Erythroblast (primary cell): Measurements from ENCODE around the gene WIPF2.

ENCODE experiments used
- DNase-seq, 2 experiments: peaks; one replicate each; lab custom pipeline; 2025; lab: John Stamatoyannopoulos, UW
- GATA1 ChIP-seq: IDR thresholded peaks from 2 replicates; pipeline ENCODE4 v1.6.1; 2011; ENCODE audit warnings: low read depth, mild to moderate bottlenecking, control low read depth, low read length, moderate library complexity
- POLR2A ChIP-seq: IDR thresholded peaks from 2 replicates; pipeline ENCODE4 v1.6.1; 2011; ENCODE audit warnings: mild to moderate bottlenecking, low read length

The WIPF2 gene

GRCh38 chr17:40248507-40248906, 29.4 kb downstream of the WIPF2 start:
- DNase-seq: no peak
- TF ChIP-seq POLR2A: no peak
- TF ChIP-seq GATA1: no peak

- DNase-seq: peak in 1 of 2 experiments; percentile 9
- TF ChIP-seq POLR2A (no peak), GATA1 (no peak)
These were observed 32.5 kb downstream of the WIPF2 start for GRCh38 chr17:40251576-40251975.

GRCh38 chr17:40253565-40253964, 34.5 kb downstream of the WIPF2 start:
- TF ChIP-seq GATA1 (no peak), POLR2A (no peak)
- no peak for DNase-seq

GRCh38 chr17:40259505-40259904, 40.4 kb downstream of the WIPF2 start:
- DNase-seq: no peak
- TF ChIP-seq GATA1 (no peak), POLR2A (no peak)

- no peak for TF ChIP-seq GATA1
- TF ChIP-seq POLR2A: no peak
- DNase-seq: no peak
These were observed 41.4 kb downstream of the WIPF2 start for GRCh38 chr17:40260528-40260927.

GRCh38 chr17:40264458-40265185, 45.5 kb downstream of the WIPF2 start:
- no peak for TF ChIP-seq POLR2A
- TF ChIP-seq GATA1: no peak
- DNase-seq: no peak

GRCh38 chr17:40265337-40265736, 46.2 kb downstream of the WIPF2 start:
- DNase-seq: peak; percentile 38 to 62
- no peak for TF ChIP-seq POLR2A
- no peak for TF ChIP-seq GATA1

- no peak for DNase-seq
- no peak for TF ChIP-seq GATA1
- TF ChIP-seq POLR2A: no peak
These were observed 47.8 kb downstream of the WIPF2 start for GRCh38 chr17:40266882-40267281.

- TF ChIP-seq POLR2A: no peak
- TF ChIP-seq GATA1: no peak
- no peak for DNase-seq
These were observed 49.1 kb downstream of the WIPF2 start for GRCh38 chr17:40268141-40268712.

- no peak for TF ChIP-seq GATA1
- no peak for TF ChIP-seq POLR2A
These were observed 59.3 kb downstream of the WIPF2 start for GRCh38 chr17:40278414-40278813.

GRCh38 chr17:40279402-40279801, 60.3 kb downstream of the WIPF2 start:
- no peak for TF ChIP-seq POLR2A
- no peak for TF ChIP-seq GATA1
- no peak for DNase-seq

More at GRCh38 chr17:40278414-40278813, 59.3 kb downstream of the WIPF2 start:
- no peak for DNase-seq

GRCh38 chr17:40281663-40282062, 62.6 kb downstream of the WIPF2 start:
- DNase-seq: no peak
- TF ChIP-seq GATA1 (no peak), POLR2A (no peak)

- no peak for DNase-seq
- no peak for TF ChIP-seq POLR2A
- TF ChIP-seq GATA1: no peak
These were observed 64.6 kb downstream of the WIPF2 start for GRCh38 chr17:40283662-40284061.

- no peak for TF ChIP-seq POLR2A
- no peak for TF ChIP-seq GATA1
- DNase-seq: no peak
These were observed 65.1 kb downstream of the WIPF2 start for GRCh38 chr17:40284085-40284713.

- TF ChIP-seq POLR2A: no peak
- no peak for TF ChIP-seq GATA1
- no peak for DNase-seq
These were observed 67.4 kb downstream of the WIPF2 start for GRCh38 chr17:40286473-40286872.
